ENCODE measurements around the gene ENAM. TPM values are rescaled to one million over a fixed set of nuclear protein-coding genes. Genes with fewer than 3 reads are reported as not detected.

The ENAM gene
- total and polyA plus RNA-seq, 4 donors, result 0.19 TPM; not detected in 3

DNA sequence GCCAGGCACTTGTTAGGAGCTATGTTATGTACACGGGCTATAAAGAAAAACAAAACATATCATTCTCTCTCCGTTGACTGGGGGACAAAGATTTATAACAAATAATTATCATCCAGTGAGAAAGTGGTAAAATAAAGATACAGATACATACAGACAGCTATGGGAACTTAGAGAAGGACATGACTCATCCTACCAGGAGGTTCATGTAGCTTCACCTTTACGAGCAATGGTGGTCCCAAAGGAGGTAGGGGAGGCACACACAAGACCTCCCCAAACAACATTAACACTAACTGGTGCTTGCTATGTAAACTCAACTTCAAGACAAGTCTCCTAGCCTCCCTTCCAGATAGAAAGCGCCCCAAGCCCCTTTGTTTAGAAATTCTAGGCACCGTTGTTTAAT is 27.6 kb upstream of the ENAM start:
- H3K36me3 ChIP-seq (ENCODE audit: control insufficient read depth in 1 of 2, insufficient read depth in 2 of 2, low read length in 1 of 2), result no peaks in the 10 kb centered on the region
- no peaks in the 10 kb centered on the region for H3K4me1 ChIP-seq (ENCODE audit: control insufficient read depth in 1 of 2, insufficient read depth in 2 of 2, low read length in 2 of 2)
- no peak overlapping the region for H3K4me3 ChIP-seq (ENCODE audit: low read length in 2 of 2)
- no peaks in the 10 kb centered on the region for H3K27me3 ChIP-seq (ENCODE audit: control insufficient read depth in 1 of 2, insufficient read depth in 2 of 2, low read length in 1 of 2)
- intact Hi-C loops (cut with DNase I), result loop anchor here in 1 of 2 donors (5.0 kb wide), 1 partner anchor 86 kb away; the partner anchor contains the start of gene UTP3
- 64 to 69% methylated on average over 5 of the region's 5 CpGs for WGBS, 2 donors
- H3K27ac ChIP-seq (ENCODE audit: low read depth in 1 of 2, low read length in 2 of 2), result no peak overlapping the region
- H3K9me3 ChIP-seq (ENCODE audit: control insufficient read depth, low read length), result no peaks in the 10 kb centered on the region
- ATAC-seq (ENCODE audit: low FRiP score) (peak; percentile 11), DNase-seq (no peak)

DNA sequence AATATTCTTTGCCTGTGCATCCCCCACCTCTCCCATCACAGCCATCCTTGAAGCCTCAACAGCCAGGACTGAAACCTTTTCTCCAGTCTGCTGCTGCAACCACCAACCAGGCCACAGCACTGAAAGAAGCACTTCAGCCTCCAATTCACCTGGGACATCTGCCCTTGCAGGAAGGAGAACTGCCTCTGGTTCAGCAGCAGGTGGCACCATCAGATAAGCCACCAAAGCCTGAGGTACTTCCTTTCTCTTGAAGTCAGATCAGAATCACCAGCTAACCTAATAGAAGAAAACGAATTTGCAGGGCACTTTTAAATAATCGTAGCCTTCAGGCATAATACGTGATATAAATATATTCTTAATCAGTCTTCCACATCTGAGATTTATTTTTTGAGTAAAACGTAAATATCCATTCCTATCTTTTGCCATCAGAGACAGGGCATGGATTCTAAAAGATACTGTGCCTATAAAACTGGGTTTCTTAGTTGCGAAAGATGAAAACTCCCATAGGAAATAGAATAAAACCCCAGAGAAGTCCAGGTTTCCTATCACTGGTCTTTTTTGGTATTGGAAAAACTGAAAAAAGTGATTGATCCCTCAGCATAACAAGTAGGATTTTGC is 27.0 kb upstream of the ENAM start:
- ATAC-seq (ENCODE audit: low FRiP score) (peak; percentile 69), DNase-seq (peak; percentile 58 to 76)
- Histone ChIP-seq H3K36me3 (ENCODE audit: control insufficient read depth in 1 of 2, insufficient read depth in 2 of 2, low read length in 1 of 2) (no peaks in the 10 kb centered on the region), H3K27me3 (ENCODE audit: control insufficient read depth in 1 of 2, insufficient read depth in 2 of 2, low read length in 1 of 2) (no peaks in the 10 kb centered on the region), H3K4me1 (ENCODE audit: control insufficient read depth in 1 of 2, insufficient read depth in 2 of 2, low read length in 2 of 2) (no peaks in the 10 kb centered on the region), H3K9me3 (ENCODE audit: control insufficient read depth, low read length) (no peaks in the 10 kb centered on the region), H3K4me3 (ENCODE audit: low read length in 2 of 2) (no peak overlapping the region), H3K27ac (ENCODE audit: low read depth in 1 of 2, low read length in 2 of 2) (no peak overlapping the region)
- 31 to 33% methylated on average over 5 of the region's 5 CpGs for WGBS, 2 donors
- intact Hi-C loops (cut with DNase I), result loop anchor here in 1 of 2 donors (5.0 kb wide), 1 partner anchor 86 kb away; the partner anchor contains the start of gene UTP3

DNA sequence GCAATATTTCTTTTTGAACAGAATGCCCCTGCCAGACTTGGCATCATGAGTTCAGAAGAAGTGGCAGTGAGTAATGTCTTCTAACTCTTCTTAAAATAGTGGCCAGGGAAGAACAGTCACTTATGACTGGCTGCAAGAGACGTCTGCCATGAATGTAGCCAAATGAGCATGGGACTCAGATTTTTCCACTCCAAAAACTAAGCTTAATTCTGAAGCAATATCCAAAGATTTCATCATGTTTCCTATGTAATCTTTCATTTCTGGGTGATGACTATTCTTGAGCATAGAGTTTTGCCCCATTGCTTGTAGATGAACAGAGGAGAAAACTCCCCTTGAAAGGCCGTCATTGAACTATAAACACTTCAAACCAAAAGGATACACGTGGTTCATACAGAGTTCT is 24.7 kb upstream of the ENAM start:
- no peaks in the 10 kb centered on the region for H3K27me3 ChIP-seq (ENCODE audit: control insufficient read depth in 1 of 2, insufficient read depth in 2 of 2, low read length in 1 of 2)
- H3K4me1 ChIP-seq (ENCODE audit: control insufficient read depth in 1 of 2, insufficient read depth in 2 of 2, low read length in 2 of 2), result no peaks in the 10 kb centered on the region
- no peaks in the 10 kb centered on the region for H3K36me3 ChIP-seq (ENCODE audit: control insufficient read depth in 1 of 2, insufficient read depth in 2 of 2, low read length in 1 of 2)
- DNase-seq (no peak), ATAC-seq (ENCODE audit: low FRiP score) (no peak)
- H3K4me3 ChIP-seq (ENCODE audit: low read length in 2 of 2), result no peak overlapping the region
- WGBS, 2 donors, result 16 to 22% methylated on average over 3 of the region's 3 CpGs
- no peaks in the 10 kb centered on the region for H3K9me3 ChIP-seq (ENCODE audit: control insufficient read depth, low read length)
- intact Hi-C loops (cut with DNase I), result loop anchor here in 1 of 2 donors (5.0 kb wide), 1 partner anchor 83 kb away; the partner anchor contains the start of gene UTP3
- no peak overlapping the region for H3K27ac ChIP-seq (ENCODE audit: low read depth in 1 of 2, low read length in 2 of 2)

DNA sequence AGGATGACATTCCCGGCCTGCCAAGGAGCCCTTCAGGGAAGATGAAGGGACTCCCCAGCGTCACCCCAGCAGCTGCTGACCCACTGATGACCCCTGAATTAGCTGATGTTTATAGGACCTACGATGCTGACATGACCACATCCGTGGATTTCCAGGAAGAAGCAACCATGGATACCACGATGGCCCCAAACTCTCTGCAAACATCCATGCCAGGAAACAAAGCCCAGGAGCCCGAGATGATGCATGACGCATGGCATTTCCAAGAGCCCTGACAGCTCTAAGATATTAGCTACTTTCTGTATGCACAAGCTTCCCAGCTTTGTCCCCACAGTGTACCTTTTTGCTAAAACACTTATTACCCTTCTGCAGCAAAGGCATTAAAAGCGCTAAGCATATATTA is 22.1 kb upstream of the ENAM start:
- H3K36me3 ChIP-seq (ENCODE audit: control insufficient read depth in 1 of 2, insufficient read depth in 2 of 2, low read length in 1 of 2), result no peaks in the 10 kb centered on the region
- WGBS, 2 donors, result 83 to 84% methylated on average over 8 of the region's 8 CpGs
- H3K4me3 ChIP-seq (ENCODE audit: low read length in 2 of 2), result no peak overlapping the region
- no peaks in the 10 kb centered on the region for H3K4me1 ChIP-seq (ENCODE audit: control insufficient read depth in 1 of 2, insufficient read depth in 2 of 2, low read length in 2 of 2)
- intact Hi-C loops (cut with DNase I), result no loop called here
- DNase-seq, result no peak
- no peak overlapping the region for H3K27ac ChIP-seq (ENCODE audit: low read depth in 1 of 2, low read length in 2 of 2)
- H3K27me3 ChIP-seq (ENCODE audit: control insufficient read depth in 1 of 2, insufficient read depth in 2 of 2, low read length in 1 of 2), result no peaks in the 10 kb centered on the region
- no peak for ATAC-seq (ENCODE audit: low FRiP score)
- no peaks in the 10 kb centered on the region for H3K9me3 ChIP-seq (ENCODE audit: control insufficient read depth, low read length)

DNA sequence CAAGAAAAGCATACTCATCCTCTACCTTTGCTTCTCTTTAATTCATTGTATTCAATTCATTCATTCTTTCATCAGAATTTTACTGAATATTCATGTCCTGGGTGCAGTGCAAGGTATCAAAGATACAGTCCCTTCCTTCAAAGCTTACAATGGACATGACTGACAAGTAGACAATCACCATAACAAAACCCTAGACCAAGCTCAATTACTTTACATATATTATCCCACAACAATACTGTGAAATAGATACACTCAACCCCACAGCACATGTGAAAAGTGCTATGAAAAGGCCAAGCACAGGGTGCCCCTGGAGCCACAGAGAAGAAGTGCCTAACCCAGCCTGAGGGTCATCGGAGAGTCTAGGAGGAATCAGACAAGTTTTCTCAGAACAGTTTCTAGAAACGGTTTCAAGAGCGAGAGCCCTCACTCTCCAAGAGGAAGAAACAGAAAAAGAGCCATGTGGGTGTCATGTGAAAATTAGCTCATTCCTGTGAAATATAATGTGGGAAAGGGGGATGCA is 21.1 kb upstream of the ENAM start:
- intact Hi-C loops (cut with DNase I), result no loop called here
- 85 to 91% methylated on average over 3 of the region's 3 CpGs for WGBS, 2 donors
- Histone ChIP-seq H3K36me3 (ENCODE audit: control insufficient read depth in 1 of 2, insufficient read depth in 2 of 2, low read length in 1 of 2) (no peaks in the 10 kb centered on the region), H3K27me3 (ENCODE audit: control insufficient read depth in 1 of 2, insufficient read depth in 2 of 2, low read length in 1 of 2) (no peaks in the 10 kb centered on the region), H3K27ac (ENCODE audit: low read depth in 1 of 2, low read length in 2 of 2) (no peak overlapping the region), H3K4me3 (ENCODE audit: low read length in 2 of 2) (no peak overlapping the region), H3K9me3 (ENCODE audit: control insufficient read depth, low read length) (no peaks in the 10 kb centered on the region), H3K4me1 (ENCODE audit: control insufficient read depth in 1 of 2, insufficient read depth in 2 of 2, low read length in 2 of 2) (no peaks in the 10 kb centered on the region)
- ATAC-seq (ENCODE audit: low FRiP score) (no peak), DNase-seq (no peak)

DNA sequence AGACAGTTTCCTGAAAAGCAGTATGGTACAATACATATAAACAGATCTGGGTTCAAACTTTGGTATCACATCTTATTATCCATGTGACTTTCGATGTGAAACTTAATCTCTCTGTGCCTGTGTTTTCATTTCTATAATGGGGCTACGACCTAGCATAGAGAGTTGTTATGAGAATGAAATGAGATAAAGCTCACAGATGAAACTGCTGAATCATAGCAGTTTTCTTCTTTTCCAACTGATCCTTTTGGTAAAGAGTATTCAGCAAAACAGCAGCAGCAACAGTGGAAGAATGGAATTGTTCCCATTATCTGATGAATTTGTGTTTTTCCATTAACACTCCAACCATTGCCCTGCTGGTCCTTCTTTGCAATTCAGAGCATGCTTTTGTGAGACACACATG is 20.2 kb upstream of the ENAM start:
- Histone ChIP-seq H3K4me3 (ENCODE audit: low read length in 2 of 2) (no peak overlapping the region), H3K4me1 (ENCODE audit: control insufficient read depth in 1 of 2, insufficient read depth in 2 of 2, low read length in 2 of 2) (no peaks in the 10 kb centered on the region), H3K36me3 (ENCODE audit: control insufficient read depth in 1 of 2, insufficient read depth in 2 of 2, low read length in 1 of 2) (no peaks in the 10 kb centered on the region), H3K9me3 (ENCODE audit: control insufficient read depth, low read length) (no peaks in the 10 kb centered on the region), H3K27ac (ENCODE audit: low read depth in 1 of 2, low read length in 2 of 2) (no peak overlapping the region), H3K27me3 (ENCODE audit: control insufficient read depth in 1 of 2, insufficient read depth in 2 of 2, low read length in 1 of 2) (no peaks in the 10 kb centered on the region)
- WGBS, 2 donors, result 30% methylated on average over 2 of the region's 2 CpGs
- intact Hi-C loops (cut with DNase I), result no loop called here
- ATAC-seq (ENCODE audit: low FRiP score) (no peak), DNase-seq (no peak)

DNA sequence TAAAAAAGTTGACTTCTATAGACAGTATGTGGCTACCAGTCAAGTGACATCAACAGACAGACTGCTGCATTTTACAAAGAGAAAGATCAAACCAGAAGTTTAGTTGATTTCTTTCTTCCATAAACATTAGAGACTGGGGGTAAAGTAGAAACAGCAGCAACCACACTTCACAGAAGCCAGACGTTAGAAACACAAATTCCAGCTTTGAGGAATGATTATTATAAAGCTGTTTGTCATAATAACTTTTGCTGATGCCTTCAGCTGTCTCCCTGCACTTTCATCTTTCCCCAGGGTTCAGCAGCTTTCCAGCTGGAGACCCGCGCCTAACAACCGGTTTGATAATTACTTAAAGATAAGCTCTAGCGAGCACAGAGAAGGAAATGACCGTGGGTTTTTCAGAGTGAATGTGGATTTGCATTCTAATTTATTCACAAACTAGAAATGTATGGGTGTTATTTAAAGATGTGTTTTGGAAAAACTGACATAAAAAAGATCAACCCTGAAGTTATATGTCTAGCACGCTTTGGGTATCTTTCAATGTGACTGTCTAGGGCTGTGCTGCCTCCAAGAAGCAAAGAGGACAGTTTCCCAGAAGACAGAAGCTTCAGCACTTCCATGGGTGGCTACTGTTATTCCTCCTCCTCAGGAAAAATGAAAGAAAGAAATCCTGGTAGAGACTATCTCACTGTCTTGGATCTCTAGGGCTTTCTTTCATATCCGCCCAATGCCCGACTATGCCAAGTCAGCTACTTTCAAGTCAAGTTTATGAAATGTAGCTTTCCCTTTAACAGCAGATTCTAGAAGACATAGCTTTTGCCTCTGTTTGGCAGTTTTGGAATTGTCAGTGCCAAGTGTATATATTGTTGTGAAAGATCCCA is 15.0 kb upstream of the ENAM start:
- WGBS, 2 donors, result 16 to 22% methylated on average over 9 of the region's 9 CpGs
- intact Hi-C loops (cut with DNase I), result no loop called here
- DNase-seq (no peak), ATAC-seq (ENCODE audit: low FRiP score) (no peak)
- Histone ChIP-seq H3K27ac (ENCODE audit: low read depth in 1 of 2, low read length in 2 of 2) (no peak overlapping the region), H3K27me3 (ENCODE audit: control insufficient read depth in 1 of 2, insufficient read depth in 2 of 2, low read length in 1 of 2) (no peaks in the 10 kb centered on the region), H3K9me3 (ENCODE audit: control insufficient read depth, low read length) (no peaks in the 10 kb centered on the region), H3K4me1 (ENCODE audit: control insufficient read depth in 1 of 2, insufficient read depth in 2 of 2, low read length in 2 of 2) (no peaks in the 10 kb centered on the region), H3K4me3 (ENCODE audit: low read length in 2 of 2) (peak overlapping the region in 1 of 2 donors; percentile 12), H3K36me3 (ENCODE audit: control insufficient read depth in 1 of 2, insufficient read depth in 2 of 2, low read length in 1 of 2) (no peaks in the 10 kb centered on the region)

DNA sequence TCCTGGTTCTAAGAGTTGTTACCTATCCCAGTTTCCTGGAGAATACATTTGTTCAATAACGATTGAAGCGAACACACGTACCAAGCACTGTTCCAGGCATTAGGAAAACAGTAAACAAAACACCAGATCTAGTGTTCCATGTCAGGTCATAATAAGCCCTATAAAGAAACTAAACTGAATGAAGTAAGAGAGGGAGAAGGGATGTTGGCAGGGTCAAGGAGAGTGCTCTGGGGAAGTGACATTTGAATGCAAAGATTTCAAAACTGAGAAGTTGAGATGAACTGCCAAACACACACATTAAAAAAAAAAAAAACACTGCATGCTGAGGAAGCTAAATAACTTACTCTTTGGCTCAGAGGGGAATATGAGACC is 14.4 kb upstream of the ENAM start:
- no peak for ATAC-seq (ENCODE audit: low FRiP score)
- H3K9me3 ChIP-seq (ENCODE audit: control insufficient read depth, low read length), result no peaks in the 10 kb centered on the region
- H3K27me3 ChIP-seq (ENCODE audit: control insufficient read depth in 1 of 2, insufficient read depth in 2 of 2, low read length in 1 of 2), result no peaks in the 10 kb centered on the region
- WGBS, 2 donors, result 71 to 76% methylated on average over 3 of the region's 3 CpGs
- H3K27ac ChIP-seq (ENCODE audit: low read depth in 1 of 2, low read length in 2 of 2), result no peak overlapping the region
- H3K36me3 ChIP-seq (ENCODE audit: control insufficient read depth in 1 of 2, insufficient read depth in 2 of 2, low read length in 1 of 2), result no peaks in the 10 kb centered on the region
- H3K4me1 ChIP-seq (ENCODE audit: control insufficient read depth in 1 of 2, insufficient read depth in 2 of 2, low read length in 2 of 2), result no peaks in the 10 kb centered on the region
- H3K4me3 ChIP-seq (ENCODE audit: low read length in 2 of 2), result peak overlapping the region in 1 of 2 donors; percentile 12
- DNase-seq, result no peak
- intact Hi-C loops (cut with DNase I), result no loop called here
